AG20443 (cell line): ENCODE data around the gene TMC6.
A peak's percentile ranks its signal among the peaks of the same experiment; 100 is the strongest.
"Not testable (repeated sequence)": the region's sequence is repeated elsewhere in the genome, so short reads cannot be mapped to it uniquely, and the experiment has no call there.

Experiments
- DNase-seq: peaks from one replicate; pipeline ENCODE4 v3.0.0; 2012; ENCODE audit warnings: low spot score, mixed read lengths

Gene TMC6

DNA sequence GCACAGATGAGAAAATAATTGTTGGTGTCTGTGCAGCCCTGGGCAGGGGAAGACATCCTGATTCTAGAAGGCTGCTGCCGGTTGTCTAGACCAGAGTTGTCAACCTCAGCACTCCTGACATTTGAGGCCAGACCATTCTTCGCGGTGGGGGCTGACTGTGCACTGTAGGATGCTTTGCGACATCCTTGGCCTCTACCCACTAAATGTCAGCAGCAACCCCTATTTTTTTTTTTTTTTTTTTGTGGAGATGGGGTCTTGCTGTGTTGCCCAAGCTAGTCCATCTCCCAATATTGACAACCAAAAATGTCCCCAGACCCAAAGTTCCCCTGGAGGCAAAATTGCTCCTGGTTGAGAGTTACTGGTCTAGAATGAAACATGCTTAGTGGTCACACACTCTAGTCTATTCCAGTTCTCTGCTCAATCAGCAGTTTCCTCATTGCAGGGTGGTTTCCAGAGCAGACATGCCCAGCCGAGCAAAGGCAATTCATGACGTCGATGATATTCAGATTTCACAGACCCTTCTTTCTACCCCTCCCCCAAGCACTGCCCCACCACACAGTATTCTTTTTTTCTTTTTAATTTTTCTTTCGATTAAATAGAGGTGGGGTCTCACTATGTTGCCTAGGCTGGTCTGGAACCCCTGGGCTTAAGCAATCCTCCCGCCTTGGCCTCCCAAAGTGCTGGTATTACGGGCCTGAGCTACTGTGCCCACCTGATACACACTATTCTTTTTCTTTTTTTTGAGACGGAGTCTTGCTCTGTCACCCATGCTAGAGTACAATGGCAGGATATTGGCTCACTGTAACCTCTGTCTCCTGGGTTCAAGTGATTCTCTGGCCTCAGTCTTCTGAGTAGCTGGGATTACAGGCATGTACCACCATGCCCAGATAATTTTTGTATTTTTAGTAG lies 26.6 kb upstream of the TMC6 start:
- no peak for DNase-seq

DNA sequence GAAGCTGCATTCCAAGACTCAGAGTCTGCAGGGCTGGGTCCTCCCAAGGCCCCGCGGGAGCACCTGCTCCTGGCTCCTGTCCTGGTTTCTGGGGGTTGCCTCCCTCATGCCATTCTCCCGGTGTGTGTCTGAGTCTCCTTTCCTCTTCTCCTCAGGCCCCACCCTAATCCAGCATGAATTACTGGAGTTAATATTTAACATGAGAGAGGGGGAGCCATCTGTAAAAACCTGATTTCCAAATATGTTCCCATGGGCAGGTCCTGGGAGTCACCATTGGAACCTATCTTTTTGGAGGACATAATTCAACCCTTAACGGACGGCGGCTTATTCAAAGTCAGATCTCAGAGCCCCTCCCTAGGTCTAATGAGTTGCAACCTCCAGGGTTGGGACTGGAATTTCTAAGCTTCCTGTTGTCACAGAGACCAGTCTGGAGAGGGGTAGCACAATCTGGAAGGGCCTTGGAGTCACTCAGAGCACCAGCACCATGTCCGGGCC lies 23.0 kb upstream of the TMC6 start:
- DNase-seq: peak; percentile 79

DNA sequence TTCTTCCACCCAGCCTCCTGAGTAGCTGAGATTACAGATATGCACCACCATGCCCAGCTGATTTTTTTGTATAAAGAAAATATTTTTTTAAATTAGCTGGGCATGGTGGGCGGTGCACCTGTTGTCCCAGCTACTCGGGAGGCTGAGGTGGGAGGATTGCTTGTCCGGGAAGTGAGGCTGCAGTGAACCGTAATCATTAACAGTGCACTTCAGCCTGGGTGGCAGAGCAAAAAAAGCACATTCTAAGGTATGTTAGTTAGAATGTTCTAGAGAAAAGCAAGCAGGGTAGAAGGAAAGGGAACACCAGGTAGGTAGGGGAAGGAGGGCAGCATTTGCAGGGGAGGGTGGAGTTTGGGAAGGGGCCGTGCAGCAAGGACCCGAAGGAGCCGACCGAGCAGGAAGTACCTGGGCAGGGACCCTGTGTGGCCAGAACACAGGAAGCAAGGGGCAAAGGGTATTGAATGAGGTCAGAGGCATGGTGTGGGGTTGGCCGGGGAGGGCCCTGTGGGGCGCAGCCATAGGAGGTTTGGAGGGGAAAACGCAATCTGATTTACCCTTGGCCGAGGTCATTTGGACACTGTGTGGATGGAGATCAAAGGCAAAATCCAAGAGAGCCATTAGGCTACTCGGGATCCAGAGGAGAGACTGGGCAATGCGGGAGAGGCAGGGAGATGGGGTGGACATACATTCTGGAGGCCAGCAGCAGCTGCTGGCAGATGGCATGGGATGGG lies 19.9 kb upstream of the TMC6 start:
- no peak for DNase-seq

DNA sequence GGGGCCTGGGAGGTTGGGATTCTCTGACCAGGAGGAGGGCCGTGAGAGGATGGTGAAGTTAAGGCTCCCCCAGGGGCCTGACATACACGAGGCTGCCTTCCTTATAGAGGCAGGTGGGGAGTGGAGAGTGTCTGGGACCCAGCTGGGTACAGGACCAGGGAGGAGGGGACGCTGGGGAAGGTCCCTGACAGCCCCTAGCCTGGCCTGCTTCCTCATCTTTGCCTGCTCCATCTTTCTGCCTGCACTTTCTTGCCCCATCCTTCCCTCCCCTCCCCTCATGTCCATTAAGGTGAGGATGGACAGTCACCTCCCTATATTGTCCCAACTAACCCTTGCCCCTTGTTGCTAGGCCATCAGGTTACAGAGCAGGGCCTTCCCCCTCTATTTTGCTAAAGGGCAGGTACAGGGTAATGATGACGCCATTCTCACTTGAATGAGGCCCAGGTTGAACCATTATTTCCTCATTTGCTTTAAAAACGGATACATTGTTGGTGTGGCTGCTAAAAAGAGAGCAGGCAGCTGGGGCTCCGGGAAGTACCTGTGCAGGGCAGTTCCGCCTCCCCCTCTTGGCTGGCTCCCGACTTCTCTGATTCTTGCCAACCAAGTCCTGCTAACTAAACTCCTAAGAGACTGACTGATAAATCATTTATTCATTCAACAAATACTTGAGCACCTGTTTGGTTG lies 18.9 kb upstream of the TMC6 start:
- no peak for DNase-seq

DNA sequence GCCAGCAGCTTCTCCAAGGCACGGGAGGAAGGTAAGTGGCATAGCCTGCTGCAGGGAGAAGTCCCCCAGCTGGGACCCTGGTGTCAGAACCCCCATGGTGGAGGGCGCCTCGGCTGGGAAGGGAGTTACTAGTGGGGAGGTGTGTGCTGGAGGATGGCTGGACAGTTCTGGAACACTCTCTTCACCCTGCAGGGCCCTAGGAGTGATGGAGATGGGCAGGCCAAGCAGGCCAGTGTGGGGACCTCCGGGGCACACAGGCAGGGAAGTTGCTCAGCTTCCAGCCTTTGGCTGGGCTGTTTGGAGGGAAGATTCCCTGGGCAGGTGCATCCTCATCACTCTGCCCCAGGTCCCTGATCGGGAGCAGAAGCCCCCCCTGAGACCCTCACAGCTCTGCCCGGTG lies 18.3 kb upstream of the TMC6 start:
- DNase-seq: no peak

DNA sequence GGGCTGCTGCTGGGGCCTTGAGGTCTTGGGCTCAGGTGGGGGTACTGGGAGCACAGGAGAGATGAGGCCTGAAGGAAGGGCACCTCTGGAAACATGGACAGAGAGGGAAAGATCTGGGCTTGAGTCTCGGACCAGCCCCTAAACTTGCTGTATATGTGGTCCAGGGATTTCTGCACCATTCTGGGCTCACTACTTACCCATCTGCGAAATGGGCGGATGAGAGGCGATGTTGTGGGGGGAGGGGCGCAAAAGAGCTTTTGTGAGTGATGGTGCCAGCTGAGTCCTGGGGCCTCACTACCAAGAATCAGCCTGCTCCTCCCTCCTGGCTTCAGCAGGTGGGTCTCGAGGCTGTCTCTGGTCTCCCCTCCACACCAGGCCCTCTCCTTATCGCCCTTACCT lies 17.9 kb upstream of the TMC6 start:
- DNase-seq: no peak

DNA sequence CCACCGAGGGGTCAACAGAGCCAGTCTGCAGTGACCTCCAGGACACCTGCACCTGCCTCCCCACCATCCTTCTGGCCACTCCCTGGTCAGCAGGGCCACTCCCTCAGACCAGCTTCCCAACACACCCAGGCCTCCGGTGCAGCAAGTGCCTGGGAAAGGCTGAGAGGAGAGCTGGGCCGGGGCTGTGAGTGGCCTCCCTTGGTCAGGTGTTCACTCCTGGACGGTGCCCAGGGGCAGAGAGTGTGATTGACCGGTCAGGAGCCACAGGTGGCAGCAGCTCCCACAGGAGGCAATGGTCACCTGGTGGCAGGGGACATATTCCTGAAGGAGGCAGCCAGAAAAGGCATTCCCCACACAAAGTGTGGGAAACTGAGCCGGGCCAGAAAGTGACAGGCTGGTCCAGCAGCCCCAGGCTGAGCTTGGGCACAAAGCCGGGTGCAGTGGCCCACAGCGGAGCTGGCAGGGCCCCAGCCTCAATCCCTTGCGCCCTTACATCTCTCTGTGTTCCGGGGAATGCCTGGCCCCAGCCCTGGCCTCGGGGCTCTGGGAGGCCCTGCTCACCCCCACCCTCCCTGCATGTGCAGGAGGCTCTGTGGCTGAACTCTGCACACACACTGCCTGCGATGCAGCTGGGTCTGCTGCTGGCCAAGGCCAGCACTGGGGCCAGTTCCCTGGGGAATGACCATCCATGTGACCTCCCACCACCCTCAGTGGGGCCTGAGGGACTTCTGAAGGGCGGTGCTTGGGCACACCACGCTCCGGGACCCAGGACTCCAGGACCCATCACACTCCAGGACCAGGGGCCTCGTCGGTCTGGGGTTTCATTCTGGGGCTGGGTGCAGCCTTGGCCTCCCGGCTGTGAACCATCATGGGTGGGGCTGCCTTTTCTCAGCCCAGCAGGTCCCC lies 16.4 kb upstream of the TMC6 start:
- no peak for DNase-seq

DNA sequence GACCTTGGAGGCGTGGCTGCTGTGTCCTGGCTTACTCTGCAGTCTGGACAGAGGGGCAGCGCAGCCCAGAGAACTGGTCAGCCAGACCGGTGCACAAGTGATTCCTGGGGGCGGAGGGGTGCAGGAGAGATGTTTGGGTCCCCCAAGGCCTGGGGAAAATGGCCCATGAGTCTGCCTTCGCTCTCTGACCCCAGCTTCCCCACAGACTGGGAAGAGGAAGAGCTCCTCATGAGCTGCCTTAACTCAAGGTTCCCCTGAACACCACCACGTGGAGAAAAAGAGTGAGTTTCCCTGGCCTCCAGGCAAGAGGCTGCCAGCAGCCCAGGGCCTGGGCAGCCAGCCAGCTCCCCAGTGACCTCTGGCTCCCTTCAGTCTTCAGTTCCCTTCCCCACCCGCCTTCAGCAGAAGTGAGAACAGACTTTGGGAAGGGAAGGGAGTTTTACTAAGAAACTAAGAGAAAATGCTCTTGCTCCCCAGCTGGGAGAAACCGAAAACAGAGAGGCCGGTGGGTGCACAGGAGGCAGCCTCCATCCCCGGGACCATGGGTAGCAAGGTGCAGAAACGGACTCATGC lies 15.7 kb upstream of the TMC6 start:
- DNase-seq: no peak

DNA sequence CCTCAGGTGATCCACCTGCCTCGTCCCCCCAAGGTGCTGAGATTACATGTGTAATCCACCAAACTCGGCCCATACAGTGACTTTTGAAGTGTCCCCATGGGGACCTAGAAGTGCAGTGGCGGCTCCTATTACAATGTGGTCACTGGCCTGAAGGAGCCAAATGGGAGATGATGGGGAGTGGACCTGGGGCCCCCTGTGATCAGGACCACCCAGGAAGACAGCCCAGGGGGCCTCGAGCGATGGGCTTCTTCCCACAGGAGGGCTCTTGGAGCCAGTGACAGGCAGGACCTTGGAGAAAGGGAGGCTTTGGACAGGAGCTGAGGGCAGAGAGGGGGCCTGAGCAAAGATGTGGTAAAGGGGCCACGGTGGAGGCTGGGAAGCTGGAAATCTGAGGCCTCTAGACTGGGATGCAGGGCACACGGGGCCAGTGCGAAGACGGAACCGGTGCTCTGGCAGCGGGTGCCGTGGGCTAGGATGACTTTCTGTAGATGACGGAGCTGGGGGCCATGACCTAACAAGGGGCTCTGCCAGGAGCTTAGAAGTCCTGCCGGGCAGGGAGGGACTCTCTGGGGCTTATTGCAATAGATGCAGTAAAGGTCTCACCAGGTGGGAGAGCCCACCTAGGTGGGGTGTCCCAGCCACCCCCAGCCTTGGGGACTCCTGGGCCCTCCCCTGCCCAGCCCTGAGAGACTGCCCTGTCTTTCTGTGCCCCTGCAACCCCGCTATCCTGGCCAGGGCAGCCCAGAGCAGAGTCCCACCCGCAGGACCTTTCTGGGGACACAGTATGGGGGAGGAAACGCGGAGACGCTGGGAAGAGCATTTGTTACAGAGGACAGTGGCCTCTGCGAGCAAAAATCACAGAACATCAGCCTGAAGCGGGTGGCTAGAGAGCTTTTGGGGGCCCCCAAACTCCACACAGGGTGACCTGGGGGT lies 14.9 kb upstream of the TMC6 start:
- DNase-seq: no peak

DNA sequence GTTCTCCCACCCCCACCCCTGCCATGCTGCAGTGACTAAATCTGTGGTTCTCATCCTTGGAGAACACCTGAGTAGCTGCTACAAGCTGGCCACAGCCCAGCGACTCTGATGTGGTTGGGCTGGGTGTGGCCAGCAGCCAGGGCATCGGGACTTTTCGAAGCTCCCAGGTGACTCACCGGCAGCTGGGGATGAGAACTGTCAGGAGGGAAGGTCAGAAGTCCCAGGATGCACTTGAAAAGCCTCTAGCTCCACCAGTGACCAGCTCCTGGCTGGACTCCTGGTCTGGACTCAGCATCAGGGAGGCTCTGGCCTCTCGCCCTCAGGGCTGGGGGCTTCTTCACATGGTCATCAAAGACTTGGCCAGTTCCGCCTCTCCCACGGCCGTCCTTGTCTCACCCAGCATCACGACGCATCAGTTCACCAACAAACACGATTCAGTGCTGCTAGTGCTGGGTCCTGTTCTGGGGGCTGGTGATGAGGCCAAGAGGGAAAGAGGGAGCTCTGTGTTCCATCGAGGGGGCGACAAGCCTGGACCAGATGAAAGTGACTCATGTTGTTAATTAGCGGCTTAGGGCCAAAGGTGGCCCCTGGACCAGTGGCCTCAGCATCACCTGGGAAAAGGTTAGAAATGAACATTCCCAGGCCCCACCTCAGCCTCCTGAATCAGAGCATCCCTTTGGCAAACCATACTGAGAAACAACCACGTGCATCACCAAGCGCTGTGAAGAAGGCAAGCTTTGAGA lies 13.7 kb upstream of the TMC6 start:
- no peak for DNase-seq

DNA sequence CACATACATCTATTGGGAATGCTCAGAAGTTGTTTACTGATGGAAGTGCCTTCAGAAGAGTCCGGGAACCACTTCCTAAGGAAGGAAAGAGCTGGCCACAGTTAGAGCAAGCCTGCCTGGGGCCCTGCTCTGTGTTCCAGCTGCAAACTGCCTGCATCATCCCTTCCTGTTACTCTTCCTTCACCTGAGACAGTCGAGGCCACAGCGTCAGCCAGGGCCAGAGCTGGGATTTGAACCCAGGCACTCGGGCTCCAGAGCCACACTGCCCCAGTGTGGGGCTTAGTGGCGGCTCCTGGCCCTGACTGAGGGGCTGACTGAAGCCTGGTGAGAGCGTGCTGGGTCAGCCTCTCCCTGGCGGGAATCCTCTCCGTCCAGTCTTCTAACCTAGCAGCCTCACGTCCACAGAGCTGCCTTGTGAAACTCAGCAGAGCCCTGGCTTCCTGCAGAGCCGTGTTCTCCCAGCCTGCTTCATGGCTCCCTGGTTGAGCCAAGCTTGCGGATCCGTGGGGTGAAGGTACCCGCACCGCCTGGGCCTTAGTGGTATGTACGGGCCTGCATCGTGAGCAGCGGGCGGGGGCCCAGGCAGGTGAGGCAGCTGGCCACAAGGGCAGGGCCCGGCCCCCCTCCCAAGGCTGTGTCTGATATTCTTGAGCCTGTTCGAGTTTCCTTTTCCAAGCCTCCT lies 13.0 kb upstream of the TMC6 start:
- DNase-seq: no peak

DNA sequence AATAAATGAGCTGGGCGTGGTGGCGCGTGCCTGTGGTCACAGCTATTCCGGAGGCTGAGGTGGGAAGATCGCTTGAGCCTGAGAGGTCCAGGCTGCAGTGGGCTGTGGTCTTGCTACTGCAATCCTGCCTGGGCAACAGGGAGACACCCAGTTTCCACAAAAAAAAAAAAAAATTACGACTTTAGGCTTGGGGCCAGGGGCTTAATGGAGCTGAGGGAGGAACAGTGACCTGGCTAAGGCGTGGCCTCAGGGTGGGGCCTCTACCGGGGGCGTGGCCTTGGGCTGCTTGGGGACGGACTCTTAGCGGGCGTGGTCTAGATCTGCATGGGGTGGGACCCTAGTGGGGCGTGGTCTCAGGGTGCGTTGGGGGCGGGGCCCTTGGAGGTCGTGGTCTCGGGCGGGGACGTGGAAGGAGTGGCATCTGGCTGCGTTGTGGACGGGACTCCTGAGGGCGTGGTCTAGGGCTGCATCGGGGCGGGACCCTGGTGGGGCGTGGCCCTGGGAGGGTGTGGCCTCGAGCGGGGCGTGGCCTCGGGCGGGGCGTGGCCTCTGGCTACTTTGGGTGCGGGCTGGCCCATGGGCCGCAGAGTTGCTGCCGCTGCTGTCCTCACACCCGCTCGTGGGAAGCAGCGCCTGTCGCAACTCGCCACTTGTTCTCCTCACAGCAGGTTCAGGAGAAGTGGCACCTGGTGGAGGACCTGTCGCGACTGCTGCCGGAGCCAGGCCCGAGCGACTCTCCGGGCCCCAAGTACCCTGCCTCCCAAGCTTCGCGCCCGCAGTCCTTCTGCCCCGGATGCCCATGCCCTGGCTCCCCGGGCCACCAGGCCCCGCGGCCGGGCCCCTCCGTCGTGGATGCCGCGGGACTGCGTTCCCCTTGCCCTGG lies 11.9 kb upstream of the TMC6 start:
- DNase-seq: peak; percentile 89

DNA sequence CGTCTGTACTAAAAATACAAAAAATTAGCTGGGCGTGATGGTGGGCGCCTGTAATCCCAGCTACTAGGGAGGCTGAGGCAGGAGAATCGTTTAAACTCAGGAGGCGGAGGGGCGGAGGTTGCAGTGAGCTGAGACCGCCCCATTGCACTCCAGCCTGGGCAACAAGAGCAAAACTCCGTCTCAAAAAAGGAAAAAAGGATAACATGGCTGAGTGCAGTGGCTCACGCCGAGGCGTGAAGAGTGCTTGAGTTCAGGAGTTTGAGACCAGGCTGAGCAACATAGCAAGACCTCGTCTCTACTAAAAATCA lies 11.3 kb upstream of the TMC6 start:
- not testable (repeated sequence) for DNase-seq

DNA sequence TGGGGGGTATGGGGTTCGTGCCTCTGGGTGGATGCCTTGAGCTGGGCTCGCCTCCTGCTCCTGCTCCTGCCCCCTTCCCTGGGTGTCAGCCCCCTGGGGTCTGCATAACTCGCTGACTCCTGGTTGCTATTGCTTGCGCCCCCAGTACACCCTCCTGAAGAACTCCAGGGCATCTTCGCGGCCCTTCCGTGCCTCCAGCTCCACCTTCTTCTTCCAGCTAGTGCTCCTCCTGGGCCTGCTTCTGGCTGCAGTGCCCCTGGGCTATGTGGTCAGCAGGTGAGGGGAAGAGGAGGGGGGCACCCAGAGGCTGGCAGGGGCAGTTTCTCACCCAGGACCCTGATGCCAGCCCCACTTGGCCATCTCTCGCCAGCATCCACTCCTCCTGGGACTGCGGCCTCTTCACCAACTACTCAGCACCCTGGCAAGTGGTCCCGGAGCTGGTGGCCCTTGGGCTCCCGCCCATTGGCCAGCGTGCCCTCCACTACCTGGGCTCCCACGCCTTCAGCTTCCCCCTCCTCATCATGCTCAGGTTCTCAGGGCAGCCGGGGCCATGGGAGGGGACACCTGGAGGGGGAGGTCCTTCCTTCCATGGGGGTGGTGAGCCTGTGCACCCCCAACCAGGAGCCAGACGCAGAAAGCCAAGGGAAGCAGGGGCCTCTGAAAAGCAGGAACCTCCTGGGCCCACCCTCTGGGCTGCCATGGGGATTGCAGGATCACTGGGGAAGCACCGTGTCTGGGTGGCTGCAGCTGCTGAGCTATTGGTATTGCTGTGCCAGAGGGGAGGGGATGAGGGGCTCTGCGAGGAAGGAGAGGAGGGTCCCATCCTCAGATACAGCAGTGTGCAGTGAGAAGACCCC lies 9.9 kb upstream of the TMC6 start:
- no peak for DNase-seq

DNA sequence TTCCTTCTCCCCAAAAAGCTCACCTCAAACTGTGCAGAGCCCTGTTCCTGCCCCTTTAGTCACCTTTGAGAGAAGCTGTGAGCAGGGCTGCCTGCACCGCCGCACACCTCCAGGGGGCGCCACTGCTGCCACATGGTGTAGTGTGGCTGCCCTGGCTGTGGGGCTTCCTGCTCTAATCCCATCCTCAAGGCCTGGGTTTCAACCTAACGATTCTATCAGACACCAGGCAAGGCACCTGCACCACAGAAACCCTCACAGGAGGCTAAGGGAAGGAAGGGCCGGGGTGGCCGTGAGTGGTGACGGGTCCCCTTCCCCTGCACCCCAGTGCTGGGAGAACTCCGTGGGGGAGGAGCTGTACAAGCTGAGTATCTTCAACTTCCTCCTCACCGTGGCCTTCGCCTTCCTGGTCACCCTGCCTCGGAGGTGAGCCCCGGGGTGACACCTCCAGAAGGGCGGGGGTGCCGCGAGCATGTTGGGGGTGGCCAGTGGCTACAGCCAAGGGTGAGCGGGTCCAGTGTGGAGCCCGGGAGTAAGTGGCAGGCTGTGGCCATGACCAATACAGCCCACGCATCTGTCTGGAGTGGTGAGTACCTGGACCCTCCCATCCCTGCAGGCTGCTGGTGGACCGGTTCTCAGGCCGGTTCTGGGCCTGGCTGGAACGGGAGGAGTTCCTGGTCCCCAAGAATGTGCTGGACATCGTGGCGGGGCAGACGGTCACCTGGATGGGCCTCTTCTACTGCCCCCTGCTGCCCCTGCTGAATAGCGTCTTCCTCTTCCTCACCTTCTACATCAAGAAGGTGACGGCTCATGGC lies 9.0 kb upstream of the TMC6 start:
- DNase-seq: no peak

DNA sequence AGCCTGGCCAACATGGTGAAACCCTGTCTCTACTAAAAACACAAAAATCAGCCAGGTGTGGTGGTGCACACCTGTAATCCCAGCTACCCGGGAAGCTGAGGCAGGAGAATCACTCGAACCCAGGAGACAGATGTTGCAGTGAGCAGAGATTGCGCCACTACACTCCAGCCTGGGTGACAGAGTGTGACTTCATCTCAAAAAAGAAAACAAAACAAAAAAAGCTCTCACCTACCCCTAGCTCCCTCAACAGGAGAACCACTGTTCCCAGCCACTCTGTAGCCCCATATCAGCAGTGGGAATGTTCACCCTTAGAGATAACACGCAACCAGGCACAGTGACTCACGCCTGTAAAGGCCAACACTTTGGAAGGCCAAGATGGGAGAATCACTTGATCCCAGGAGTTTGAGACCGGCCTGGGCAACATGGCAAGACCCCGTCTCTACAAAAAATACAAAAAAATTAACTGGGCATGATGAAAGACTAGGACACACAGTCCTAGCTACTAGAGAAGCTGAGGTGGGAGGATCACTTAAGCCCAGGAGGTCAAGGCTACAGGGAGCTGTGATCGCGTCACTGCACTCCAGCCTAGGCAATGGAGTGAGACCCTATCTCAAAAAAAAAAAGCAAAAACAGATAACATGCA lies 7.4 kb upstream of the TMC6 start:
- DNase-seq: no peak
